ENCODE measurements around the gene USP38. TPM values are rescaled to one million over a fixed set of nuclear protein-coding genes. Genes with fewer than 3 reads are reported as not detected.
"Not testable (repeated sequence)": the region's sequence is repeated elsewhere in the genome, so short reads cannot be mapped to it uniquely, and the experiment has no call there.

USP38 gene, protein sequence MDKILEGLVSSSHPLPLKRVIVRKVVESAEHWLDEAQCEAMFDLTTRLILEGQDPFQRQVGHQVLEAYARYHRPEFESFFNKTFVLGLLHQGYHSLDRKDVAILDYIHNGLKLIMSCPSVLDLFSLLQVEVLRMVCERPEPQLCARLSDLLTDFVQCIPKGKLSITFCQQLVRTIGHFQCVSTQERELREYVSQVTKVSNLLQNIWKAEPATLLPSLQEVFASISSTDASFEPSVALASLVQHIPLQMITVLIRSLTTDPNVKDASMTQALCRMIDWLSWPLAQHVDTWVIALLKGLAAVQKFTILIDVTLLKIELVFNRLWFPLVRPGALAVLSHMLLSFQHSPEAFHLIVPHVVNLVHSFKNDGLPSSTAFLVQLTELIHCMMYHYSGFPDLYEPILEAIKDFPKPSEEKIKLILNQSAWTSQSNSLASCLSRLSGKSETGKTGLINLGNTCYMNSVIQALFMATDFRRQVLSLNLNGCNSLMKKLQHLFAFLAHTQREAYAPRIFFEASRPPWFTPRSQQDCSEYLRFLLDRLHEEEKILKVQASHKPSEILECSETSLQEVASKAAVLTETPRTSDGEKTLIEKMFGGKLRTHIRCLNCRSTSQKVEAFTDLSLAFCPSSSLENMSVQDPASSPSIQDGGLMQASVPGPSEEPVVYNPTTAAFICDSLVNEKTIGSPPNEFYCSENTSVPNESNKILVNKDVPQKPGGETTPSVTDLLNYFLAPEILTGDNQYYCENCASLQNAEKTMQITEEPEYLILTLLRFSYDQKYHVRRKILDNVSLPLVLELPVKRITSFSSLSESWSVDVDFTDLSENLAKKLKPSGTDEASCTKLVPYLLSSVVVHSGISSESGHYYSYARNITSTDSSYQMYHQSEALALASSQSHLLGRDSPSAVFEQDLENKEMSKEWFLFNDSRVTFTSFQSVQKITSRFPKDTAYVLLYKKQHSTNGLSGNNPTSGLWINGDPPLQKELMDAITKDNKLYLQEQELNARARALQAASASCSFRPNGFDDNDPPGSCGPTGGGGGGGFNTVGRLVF
- 19.1 and 28.9 TPM in 2 replicates for total RNA-seq

DNA sequence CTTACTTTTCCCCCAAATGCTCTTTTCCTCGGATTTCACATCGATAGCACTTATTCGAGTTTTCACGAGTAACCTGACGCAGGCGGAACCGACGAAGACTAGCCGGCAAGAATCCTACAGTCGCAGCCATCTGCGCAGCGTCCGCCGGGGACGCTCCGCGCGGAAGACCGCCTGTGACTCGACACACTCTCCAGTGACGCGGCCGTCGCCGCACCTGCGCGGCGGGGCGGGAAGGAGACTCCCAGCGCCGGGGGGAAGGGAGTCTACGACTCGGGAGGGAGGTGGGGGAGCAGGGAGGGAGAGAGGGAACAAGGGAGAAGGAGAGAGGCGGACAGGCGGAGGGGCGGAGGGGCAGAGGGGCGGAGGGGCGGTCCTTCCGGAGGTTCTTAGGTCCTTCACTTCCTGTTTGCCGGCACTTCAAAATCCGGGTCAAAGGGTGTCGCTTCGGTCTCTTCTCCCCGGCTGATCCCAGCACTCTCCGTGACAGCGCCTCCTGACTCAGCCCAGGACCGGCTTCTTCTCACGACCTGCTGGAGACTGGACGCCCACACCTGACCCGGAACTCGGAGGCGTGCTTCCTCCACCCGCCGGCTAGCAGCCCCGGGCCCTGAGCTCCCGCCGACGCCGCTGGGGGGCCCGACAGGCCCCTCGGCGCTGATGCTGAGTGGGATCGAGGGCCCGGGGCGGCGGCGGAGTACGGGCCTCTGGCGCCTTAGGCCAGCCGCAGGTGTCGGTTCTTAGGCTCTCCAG lies at the start of gene USP38:
TSS of gene USP38 (plus strand) at position 415 of the 750 bp plus-strand sequence. CDS start 534 bp downstream, outside the sequence.
- peak; percentile 75 for DNase-seq (ENCODE audit: low read depth, low spot score)

DNA sequence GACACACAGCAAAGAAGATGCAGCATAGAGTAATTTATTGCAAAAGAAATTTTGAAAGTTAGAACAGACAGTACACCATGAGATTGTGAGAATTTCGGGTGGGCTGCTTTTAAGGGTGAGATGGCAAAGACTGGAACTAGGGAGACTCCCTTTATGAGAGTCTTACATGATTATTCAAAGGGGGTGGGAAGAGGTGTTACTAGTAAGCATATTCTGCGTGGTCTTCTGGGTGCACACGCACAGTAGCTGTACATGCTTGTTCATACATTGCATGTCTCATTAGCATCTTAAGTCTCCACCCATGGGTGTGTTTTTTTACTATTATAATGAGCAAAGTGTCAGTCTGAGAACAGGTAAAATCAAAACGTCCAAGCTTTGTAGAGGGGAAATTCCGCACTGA lies 49.4 kb upstream of the USP38 start:
- DNase-seq (ENCODE audit: low read depth, low spot score): no peak

DNA sequence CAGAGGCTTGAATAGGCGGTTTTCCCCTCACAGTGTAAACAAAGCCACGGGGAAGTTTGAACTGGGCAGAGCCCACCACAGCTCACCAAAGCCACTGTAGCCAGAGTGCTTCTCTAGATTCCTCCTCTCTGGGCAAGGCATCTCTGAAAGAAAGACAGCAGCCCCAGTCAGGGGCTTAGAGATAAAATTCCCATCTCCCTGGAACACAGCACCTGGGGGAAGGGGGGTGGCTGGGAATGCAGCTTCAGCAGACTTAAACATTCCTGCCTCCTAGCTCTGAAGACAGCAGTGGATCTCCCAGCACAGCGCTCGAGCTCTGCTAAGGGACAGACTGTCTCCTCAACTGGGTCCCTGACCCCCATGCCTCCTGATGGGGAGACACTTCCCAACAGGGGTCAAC lies 44.0 kb upstream of the USP38 start:
- no peak for DNase-seq (ENCODE audit: low read depth, low spot score)

DNA sequence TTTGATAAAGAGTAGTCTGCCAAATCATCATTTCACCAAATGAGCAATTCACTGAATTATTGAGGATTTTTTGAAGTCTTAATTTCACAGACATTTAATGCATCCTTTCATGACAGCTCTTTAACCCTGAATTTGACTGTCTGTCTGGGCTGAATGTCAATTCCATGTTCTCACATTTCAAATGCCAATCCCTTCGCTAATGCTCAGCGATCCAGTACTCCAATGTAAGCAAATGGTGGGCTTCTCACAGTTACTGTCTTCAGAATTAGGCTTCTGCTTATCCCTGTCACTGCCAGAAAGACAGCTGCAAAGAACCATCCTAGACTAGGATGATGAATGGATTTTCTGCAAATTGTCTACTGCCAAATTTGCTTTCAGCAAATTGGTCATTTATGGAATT lies 36.2 kb upstream of the USP38 start:
- DNase-seq (ENCODE audit: low read depth, low spot score): no peak

DNA sequence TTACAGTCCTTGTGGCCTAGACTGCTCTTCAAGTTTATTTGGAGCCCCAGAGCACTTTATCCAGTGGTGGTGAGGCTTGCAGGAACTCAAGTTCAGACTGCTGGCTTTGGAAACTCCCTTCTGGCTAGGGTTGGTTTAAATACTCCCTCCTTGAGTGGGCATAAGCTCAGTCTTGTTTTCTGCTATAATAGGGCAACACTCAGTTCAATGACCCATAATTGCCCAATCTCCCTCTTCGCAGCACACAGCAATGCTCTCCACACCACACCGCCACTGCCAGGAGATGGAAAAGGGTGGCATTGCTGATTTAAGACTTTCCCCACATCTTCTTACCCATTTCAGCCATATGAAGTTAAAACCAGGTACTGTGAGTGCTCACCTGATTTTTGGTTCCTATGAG lies 27.9 kb upstream of the USP38 start:
- no peak for DNase-seq (ENCODE audit: low read depth, low spot score)

DNA sequence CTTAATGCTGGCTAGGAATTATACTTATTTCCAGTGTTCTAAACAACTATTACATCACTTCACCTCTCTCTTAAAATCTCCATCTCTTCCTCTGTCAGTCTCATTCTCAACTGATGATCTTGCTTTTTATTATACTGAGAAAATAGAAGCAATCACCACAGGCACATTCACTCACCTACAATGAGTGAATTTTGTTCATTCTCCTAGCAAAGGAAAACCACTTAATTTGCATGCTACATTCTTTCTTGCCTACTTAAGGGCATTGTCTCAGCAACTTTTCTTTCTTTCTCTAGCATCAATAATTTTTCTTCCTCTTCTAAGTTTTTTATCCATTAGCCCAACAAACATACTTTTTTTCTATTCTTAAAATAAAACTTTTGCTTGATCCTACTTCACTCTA lies 21.1 kb upstream of the USP38 start:
- no peak for DNase-seq (ENCODE audit: low read depth, low spot score)

DNA sequence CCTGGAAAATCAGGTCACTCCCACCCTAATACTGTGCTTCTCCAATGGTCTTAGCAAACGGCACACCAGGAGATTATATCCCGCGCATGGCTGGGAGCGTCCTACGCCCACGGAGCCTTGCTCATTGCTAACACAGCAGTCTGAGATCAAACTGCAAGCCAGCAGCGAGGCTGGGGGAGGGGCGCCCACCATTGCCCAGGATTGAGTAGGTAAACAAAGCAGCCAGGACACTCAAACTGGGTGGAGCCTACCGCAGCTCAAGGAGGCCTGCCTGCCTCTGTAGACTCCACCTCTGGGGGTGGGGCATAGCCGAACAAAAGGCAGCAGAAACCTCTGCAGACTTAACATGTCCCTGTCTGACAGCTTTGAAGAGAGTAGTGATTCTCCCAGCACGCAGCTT lies 18.0 kb upstream of the USP38 start:
- DNase-seq (ENCODE audit: low read depth, low spot score): not testable (repeated sequence)

DNA sequence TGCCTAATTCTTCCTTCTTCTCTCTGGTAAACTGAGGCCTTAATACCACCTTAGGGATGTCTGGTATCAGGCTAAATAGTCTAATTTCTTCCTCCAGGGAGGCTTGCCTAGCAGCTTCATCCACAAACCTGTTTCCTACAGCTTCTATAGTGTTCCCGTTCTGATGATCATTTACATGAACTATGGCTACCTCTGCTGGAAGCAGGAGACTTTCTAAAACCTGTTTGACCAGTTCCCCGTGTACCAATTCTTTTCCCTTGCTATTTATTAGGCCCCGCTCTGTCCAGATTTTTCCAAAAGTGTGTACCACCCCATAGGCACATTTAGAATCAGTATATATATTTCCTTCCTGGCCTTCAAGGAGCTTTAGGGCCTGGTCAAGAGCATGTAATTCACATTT lies 5.8 kb upstream of the USP38 start:
- DNase-seq (ENCODE audit: low read depth, low spot score): no peak

DNA sequence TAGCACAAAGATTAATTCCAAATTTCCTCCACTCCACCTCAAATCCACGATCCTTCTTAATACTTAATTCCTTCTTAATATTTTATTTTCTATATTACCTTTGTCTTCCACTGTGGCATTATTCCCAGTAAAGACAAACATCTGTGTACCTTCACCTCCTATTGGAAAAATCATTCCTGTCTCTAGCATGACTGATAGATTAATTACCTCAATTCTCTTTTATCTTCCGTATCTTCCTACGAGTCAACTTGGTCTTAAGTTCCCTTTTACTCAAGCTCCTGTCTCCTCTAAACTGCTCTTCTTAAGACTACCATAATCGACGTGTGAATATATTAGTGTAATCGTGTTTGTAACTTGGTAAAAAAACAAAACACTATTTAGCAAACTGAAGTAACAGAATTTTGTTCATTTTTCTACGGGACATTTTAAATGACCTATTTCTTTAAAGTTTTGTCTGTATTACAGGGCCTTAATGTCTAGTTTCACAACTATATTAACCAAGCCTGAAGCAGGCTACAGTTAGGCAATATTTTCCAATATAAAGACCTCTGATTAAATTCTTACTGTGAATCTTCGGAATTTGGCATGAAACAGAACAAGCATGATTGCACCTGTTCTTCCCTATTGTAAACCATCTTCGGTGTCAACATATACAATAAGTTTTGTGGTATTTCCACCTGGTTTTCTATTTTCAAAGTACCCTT lies 1.1 kb upstream of the USP38 start:
- DNase-seq (ENCODE audit: low read depth, low spot score): no peak

DNA sequence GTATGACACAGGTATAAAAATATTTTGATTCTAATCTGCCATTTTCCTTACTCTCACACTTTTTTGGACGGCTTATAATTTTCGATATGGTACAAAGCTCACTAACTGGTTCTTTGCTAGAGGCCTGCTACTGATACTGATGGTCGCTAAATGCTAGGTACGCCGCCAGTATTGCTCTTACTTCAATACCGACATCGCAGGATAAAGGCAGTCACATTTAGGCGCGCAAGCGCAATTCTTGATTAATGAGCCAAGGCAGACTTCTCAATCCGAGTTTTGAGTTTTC lies 557 bp upstream of the USP38 start:
- no peak for DNase-seq (ENCODE audit: low read depth, low spot score)

DNA sequence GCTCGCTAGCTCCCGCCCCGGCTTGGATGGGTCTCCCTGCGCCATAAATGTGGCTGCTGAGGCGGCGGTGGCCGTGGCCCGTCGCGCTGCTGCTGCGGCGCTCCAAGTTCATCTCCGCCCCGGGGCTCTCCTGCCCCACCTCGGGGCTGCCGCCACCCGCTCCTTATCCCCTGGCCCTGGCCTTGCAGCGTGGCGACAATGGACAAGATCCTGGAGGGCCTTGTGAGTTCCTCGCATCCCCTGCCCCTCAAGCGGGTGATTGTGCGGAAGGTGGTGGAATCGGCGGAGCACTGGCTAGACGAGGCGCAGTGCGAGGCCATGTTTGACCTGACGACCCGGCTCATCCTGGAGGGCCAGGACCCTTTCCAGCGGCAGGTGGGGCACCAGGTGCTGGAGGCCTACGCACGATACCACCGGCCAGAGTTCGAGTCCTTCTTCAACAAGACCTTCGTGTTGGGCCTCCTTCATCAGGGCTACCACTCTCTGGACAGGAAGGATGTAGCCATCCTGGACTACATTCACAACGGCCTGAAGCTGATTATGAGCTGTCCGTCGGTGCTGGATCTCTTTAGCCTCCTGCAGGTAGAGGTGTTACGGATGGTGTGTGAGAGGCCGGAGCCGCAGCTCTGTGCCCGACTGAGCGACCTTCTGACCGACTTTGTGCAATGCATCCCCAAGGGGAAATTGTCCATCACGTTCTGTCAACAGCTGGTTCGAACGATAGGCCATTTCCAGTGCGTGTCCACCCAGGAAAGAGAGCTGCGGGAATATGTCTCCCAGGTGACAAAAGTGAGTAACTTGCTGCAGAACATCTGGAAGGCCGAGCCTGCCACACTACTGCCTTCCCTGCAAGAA lies 763 bp downstream of the USP38 start:
- DNase-seq (ENCODE audit: low read depth, low spot score): peak; percentile 2

DNA sequence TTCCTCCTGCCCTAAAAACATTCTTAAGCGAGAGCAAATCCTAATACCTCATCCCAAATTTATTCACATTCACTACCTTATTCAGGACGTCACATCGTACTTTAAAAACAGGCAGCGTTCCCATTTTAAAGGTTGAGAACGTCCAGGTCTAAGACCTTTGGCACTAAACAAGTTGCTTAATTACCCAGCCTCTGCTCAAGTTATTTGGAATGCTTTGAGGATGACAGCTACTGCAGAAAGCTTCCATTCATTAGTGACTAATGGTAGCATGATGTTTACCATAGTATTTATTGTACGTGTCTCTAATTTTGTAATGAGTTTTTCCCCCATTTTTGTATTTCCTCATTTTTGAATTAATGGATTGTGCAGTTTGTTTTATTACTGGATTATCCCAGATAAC lies 1.5 kb downstream of the USP38 start:
- DNase-seq (ENCODE audit: low read depth, low spot score): no peak

DNA sequence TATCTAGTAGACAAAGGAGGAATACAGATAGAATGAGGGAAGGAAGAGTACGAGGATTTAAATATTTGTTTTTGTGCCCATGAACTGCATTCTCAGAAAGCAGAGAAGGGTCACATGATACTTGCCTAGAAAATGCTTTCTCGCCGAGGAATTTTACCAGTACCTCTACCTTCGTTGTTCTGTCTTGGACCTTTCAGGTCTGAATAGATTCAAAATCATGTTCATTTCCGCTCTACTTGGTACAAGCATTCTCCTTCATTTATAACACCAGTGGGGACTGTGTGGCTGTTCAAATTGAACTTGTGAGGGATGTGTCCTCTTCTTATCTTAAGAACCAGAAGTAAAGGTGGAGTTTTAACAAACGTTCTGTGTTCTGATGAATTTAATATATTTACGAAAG lies 1.9 kb downstream of the USP38 start:
- no peak for DNase-seq (ENCODE audit: low read depth, low spot score)

DNA sequence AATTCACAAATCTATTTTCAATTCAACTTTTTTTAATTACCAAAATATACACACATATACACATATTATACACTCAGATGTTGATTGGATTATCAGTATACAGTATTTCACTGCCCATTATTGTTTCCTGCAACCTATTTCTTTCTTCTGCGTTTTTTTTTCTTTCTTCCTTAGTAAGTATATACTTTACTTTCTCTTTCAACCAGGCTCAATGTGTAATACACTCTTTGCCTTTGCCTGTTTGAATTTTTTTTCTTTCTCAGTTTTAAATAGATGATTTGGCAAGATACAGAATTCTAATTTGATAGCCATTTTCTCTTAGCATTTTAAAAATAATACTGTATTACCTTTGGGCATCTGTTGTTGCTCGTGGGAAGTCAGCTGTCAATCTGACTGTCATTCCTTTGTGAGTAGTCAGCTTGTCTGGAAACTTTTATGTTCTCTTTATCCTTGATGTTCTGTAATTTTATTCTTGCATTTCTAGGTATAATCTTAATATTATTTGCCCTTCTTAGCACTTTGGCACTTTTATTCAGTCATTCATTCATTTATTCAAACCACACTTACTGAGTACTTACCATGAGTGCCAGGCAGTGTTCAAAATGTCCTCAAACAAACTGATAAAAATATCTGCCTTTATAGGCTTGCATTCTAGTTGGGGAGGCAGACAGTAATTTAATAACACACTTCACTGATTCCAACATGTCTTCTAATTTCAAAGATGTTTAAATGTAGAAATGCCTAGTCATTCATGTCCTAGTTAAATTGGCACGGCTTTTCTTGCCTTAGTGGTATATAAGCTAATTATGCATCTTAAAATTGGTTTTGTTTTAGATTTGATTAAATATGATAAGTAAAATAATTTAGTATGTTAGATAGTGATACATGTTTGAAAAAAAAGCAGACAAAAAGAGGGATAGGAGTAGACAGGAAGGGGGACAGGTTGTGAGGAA lies 3.7 kb downstream of the USP38 start:
- no peak for DNase-seq (ENCODE audit: low read depth, low spot score)

DNA sequence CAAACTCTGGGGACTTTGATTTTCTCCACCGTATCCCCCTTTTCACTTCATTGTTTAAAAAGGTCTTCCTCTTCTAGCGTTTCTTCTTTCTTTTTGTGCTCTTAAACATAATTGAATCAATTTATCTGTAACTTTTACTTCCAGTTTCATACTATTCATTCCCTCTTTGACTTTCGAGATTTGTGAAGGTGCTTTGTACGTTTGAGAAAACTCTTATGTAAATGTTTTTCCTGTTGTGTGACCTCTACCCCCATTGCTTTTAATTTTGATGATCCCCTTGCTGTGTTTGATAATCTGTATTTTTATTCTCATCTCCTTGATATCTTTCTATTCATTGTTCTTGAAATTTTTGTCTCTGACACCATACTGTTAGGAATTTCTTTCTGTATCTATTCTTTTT lies 4.8 kb downstream of the USP38 start:
- no peak for DNase-seq (ENCODE audit: low read depth, low spot score)

DNA sequence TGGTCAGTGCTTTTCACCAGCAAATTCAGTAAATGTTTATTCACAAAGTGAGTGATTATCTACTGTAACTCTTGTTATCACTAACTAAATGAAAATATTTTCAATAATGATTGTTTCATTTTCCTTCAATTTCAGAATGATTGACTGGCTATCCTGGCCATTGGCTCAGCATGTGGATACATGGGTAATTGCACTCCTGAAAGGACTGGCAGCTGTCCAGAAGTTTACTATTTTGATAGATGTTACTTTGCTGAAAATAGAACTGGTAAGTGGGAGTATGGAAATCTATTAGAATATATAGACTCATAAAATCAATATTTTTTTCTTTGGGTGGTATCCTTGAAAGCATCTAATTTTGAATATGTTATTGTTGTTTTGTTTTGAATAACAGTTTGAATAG lies 10.9 kb downstream of the USP38 start:
- DNase-seq (ENCODE audit: low read depth, low spot score): no peak

DNA sequence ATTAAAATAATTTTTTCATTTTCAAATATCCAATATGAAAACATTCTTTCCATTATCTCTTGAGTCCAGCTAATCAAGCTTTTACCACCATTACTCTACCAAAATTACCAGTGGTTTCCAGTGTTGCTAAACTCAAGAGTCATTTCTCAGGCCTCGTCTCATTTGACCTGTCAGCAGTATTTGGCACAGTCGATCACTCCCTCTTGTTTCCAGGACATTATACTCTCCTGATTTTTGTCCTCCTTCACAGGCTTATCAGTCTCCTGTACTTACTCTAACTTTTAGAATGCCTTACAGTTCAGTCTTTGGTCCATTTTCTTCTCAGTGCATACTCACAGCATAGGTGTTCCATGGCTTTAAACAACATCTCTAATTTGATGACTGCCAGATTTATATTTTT lies 11.6 kb downstream of the USP38 start:
- no peak for DNase-seq (ENCODE audit: low read depth, low spot score)

DNA sequence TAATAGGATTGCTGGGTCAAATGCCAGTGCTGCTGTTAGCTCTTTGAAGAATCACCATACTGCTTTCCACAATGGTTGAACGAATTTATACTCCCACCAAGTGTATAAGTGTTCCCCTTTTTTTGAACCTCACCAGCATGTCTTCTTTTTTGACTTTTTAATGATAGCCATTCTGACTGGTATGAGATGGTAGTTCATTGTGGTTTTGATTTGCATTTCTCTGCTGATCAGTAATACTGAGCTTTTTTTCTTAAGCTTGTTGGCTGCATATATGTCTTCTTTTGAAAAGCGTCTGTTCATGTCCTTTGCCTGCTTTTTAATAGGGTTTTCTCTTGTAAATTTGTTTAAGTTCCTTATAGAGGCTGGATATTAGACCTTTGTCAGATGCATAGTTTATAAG lies 14.8 kb downstream of the USP38 start:
- no peak for DNase-seq (ENCODE audit: low read depth, low spot score)

DNA sequence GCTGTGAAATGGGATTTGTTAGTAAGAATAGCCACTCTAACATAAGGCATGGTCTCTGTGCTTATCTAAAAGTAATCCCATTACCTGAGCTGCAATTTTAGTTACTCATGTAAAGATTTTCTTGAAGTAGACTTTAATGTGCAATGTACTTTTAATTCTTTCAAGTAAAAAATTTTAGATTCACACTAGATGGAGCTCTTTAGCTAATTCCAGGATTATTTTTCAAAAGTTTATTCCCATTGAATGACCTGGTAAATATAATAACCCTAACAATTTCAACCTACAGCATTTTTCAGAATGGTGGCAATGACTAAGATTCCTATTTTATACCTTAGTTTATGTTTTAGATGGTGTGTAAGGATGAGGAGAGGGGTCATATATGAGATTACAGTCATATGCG lies 18.1 kb downstream of the USP38 start:
- DNase-seq (ENCODE audit: low read depth, low spot score): no peak

Data from pulmonary artery endothelial cell (primary cell).